ENCODE measurements around the gene NUDT19.
"Not testable (repeated sequence)": the region's sequence is repeated elsewhere in the genome, so short reads cannot be mapped to it uniquely, and the experiment has no call there.

The NUDT19 gene

DNA sequence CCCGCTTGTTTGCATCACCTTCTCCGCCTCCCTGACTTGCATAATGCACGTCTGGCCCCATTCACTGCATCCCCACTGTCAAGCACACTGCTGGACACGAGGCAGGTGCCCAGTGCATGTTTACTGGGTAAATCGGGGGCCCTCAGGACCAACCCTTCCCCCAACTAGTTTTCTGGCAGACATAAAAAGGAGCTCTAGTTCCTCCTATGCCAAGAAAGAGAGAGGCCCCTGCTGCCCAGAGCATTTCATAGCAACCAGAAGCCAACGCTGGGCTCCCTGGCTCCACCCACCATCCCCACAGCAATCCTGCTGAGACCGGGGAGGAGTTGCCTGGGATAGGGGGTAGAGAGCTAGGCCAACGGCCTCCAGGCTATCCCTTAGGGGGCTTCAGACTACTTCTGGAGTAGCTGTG is 39.9 kb upstream of the NUDT19 start:
- TF ChIP-seq, protein P1, sequence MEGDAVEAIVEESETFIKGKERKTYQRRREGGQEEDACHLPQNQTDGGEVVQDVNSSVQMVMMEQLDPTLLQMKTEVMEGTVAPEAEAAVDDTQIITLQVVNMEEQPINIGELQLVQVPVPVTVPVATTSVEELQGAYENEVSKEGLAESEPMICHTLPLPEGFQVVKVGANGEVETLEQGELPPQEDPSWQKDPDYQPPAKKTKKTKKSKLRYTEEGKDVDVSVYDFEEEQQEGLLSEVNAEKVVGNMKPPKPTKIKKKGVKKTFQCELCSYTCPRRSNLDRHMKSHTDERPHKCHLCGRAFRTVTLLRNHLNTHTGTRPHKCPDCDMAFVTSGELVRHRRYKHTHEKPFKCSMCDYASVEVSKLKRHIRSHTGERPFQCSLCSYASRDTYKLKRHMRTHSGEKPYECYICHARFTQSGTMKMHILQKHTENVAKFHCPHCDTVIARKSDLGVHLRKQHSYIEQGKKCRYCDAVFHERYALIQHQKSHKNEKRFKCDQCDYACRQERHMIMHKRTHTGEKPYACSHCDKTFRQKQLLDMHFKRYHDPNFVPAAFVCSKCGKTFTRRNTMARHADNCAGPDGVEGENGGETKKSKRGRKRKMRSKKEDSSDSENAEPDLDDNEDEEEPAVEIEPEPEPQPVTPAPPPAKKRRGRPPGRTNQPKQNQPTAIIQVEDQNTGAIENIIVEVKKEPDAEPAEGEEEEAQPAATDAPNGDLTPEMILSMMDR (IDR thresholded peaks at IDR 0.05; ENCODE audit: borderline replicate concordance, control extremely low read depth, extremely low read depth, insufficient read depth, missing control alignments): no peak
- in situ Hi-C loops (cut with MboI; ENCODE audit: low sequenced_read_pairs, unreplicated experiment): no loop called here
- no peak for DNase-seq (ENCODE audit: low spot score)

- in situ Hi-C loops (cut with MboI; ENCODE audit: low sequenced_read_pairs, unreplicated experiment): not testable (repeated sequence)
Measured at GRCh38 chr19:32652331-32652730, 39.3 kb upstream of the NUDT19 start.

DNA sequence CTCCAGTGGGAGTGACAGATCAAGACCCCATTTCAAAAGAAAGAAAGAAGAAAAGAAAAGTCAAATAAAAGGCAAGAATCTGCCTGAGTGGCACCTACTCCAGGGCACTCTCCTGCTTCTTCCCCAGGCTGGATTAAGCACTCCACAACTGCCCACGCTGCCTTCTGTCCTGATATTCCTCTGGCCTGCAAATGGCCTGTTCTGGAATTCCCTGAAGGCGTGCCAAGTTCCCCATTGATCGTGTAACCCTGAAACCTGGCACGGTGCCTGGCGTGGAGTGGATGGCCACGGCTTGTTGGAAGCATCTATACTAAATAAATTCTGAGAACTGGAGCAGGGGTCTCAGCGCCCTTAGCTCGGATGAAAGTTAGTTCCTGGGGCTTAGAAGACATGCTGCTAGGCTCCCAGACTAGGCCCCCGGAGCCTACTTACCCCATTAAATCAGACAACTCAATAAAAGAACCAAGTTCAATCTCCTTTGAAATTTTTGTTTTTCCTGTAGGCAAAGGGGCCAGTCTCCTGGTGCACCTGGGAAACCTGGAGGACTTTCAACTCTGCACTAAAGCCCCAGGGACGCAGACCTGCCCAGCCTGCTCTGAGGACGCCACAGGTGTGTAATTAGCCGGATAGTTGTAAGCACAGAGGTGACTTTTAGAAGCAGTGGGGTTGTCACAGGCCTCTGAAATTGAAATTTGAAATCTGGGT is 38.6 kb upstream of the NUDT19 start:
- TF ChIP-seq, protein P1 (IDR thresholded peaks at IDR 0.05; ENCODE audit: borderline replicate concordance, control extremely low read depth, extremely low read depth, insufficient read depth, missing control alignments): no peak
- no peak for DNase-seq (ENCODE audit: low spot score)
- in situ Hi-C loops (cut with MboI; ENCODE audit: low sequenced_read_pairs, unreplicated experiment): no loop called here

More at GRCh38 chr19:32652331-32652730, 39.3 kb upstream of the NUDT19 start:
- not testable (repeated sequence) for DNase-seq (ENCODE audit: low spot score)

DNA sequence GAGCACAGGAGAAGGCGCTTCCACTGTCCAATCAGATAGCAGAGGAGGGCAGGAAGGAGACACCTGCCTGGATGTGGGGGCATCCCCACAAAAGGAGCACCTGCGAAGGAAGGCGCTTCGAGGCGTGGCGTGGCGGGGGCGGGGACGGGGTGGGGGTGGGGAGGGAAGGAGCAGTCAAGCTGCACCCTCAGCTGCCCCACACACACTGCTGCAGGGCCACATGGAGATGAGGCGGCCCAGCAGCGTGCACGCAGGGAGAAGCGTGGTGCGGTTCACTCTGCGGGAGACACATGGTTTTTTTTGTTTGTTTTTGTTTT is 38.1 kb upstream of the NUDT19 start:
- in situ Hi-C loops (cut with MboI; ENCODE audit: low sequenced_read_pairs, unreplicated experiment): no loop called here

GRCh38 chr19:32656379-32656778 is 35.2 kb upstream of the NUDT19 start:
- in situ Hi-C loops (cut with MboI; ENCODE audit: low sequenced_read_pairs, unreplicated experiment); DNase-seq (ENCODE audit: low spot score): not testable (repeated sequence)

More for the DNA sequence above, 38.1 kb upstream of the NUDT19 start:
- DNase-seq (ENCODE audit: low spot score): no peak
- TF ChIP-seq, protein P1 (IDR thresholded peaks at IDR 0.05; ENCODE audit: borderline replicate concordance, control extremely low read depth, extremely low read depth, insufficient read depth, missing control alignments): no peak

DNA sequence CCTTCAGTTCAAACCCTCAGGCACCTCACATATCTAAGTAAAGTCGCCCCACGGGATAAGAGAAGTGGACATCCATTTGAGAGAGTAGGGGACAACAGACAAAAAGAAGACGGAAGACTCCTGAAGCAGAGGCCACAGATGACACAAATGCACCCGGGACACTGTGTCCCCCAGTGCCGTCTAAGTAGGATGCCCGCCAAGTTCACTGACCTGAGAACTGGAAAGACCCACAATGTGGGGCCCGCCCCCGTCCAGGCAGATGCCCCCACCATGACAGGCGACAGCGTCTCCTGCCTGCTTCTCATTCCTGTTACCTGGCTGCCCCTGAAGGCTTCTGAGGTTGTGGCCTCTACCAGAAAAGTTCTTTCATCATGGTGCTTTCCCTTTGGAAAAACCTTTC is 33.5 kb upstream of the NUDT19 start:
- DNase-seq (ENCODE audit: low spot score): no peak
- in situ Hi-C loops (cut with MboI; ENCODE audit: low sequenced_read_pairs, unreplicated experiment): no loop called here
- TF ChIP-seq, protein P1 (IDR thresholded peaks at IDR 0.05; ENCODE audit: borderline replicate concordance, control extremely low read depth, extremely low read depth, insufficient read depth, missing control alignments): no peak

DNA sequence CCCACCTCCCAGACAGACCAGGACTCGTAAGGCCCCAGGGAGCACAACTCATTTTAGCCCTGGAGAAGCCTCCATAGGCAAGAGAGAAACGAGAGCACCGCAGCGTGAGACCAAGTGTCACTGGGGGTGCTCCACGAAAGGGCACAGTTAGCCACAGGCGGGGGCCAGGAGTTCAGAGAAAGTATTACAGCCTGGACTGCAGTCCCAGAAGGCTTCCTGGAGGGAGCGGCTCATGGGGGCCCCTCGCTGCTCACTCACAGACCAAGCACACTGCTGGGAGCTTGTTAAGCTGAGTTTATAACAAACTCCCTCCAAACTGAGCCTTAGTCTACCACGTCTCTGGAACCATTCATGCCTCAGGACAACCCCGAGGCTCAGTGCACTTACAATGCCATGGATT is 33.1 kb upstream of the NUDT19 start:
- DNase-seq (ENCODE audit: low spot score): no peak
- in situ Hi-C loops (cut with MboI; ENCODE audit: low sequenced_read_pairs, unreplicated experiment): no loop called here
- TF ChIP-seq, protein P1 (IDR thresholded peaks at IDR 0.05; ENCODE audit: borderline replicate concordance, control extremely low read depth, extremely low read depth, insufficient read depth, missing control alignments): no peak

GRCh38 chr19:32661318-32661717 is 30.3 kb upstream of the NUDT19 start:
- in situ Hi-C loops (cut with MboI; ENCODE audit: low sequenced_read_pairs, unreplicated experiment): no loop called here
- no peak for DNase-seq (ENCODE audit: low spot score)
- TF ChIP-seq, protein P1 (IDR thresholded peaks at IDR 0.05; ENCODE audit: borderline replicate concordance, control extremely low read depth, extremely low read depth, insufficient read depth, missing control alignments): no peak
